Stimulated activated CD4-positive, alpha-beta T cell treated with anti-CD3 and anti-CD28 coated beads, TNF-alpha, amount 100 ng/mL, for 1 hour (primary cell): ENCODE results near the gene FAM171A1.
"Not testable (repeated sequence)": the region's sequence is repeated elsewhere in the genome, so short reads cannot be mapped to it uniquely, and the experiment has no call there.

Experiments used
- DNase-seq, 3 donors: peaks; one replicate each; pipeline ENCODE4 v3.0.0-alpha.2; 2020; ENCODE audit warnings: low read depth in 3 of 3, low spot score in 1 of 3

Gene FAM171A1

GRCh38 chr10:15345450-15345849 lies 25.6 kb downstream of the FAM171A1 start:
- DNase-seq: no peak

- DNase-seq: no peak
Observed at GRCh38 chr10:15344876-15345285, 26.2 kb downstream of the FAM171A1 start.

GRCh38 chr10:15344256-15344875 lies 26.7 kb downstream of the FAM171A1 start:
- DNase-seq: no peak

GRCh38 chr10:15342970-15343369 lies 28.1 kb downstream of the FAM171A1 start:
- DNase-seq: no peak

GRCh38 chr10:15341502-15342128 lies 29.5 kb downstream of the FAM171A1 start:
- DNase-seq: no peak

- no peak for DNase-seq
Observed at GRCh38 chr10:15339892-15340291, 31.2 kb downstream of the FAM171A1 start.

- not testable (repeated sequence) for DNase-seq
Observed at GRCh38 chr10:15337441-15337923, 33.6 kb downstream of the FAM171A1 start.

- no peak for DNase-seq
Observed at GRCh38 chr10:15336211-15336610, 34.9 kb downstream of the FAM171A1 start.

GRCh38 chr10:15335508-15335907 lies 35.6 kb downstream of the FAM171A1 start:
- no peak for DNase-seq

GRCh38 chr10:15334650-15335323 lies 36.3 kb downstream of the FAM171A1 start:
- DNase-seq: no peak

GRCh38 chr10:15333909-15334649 lies 37.0 kb downstream of the FAM171A1 start:
- DNase-seq: no peak

- DNase-seq: not testable (repeated sequence)
Observed at GRCh38 chr10:15333181-15333580, 37.9 kb downstream of the FAM171A1 start.

- DNase-seq: no peak
Observed at GRCh38 chr10:15331461-15331860, 39.6 kb downstream of the FAM171A1 start.

GRCh38 chr10:15329437-15329836 lies 41.7 kb downstream of the FAM171A1 start:
- no peak for DNase-seq

GRCh38 chr10:15325944-15326284 lies 45.2 kb downstream of the FAM171A1 start:
- DNase-seq: no peak

GRCh38 chr10:15325243-15325943 lies 45.7 kb downstream of the FAM171A1 start:
- no peak for DNase-seq

- DNase-seq: no peak
Observed at GRCh38 chr10:15324611-15325010, 46.5 kb downstream of the FAM171A1 start.

GRCh38 chr10:15324113-15324512 lies 47.0 kb downstream of the FAM171A1 start:
- DNase-seq: no peak

GRCh38 chr10:15322356-15322755 lies 48.7 kb downstream of the FAM171A1 start:
- no peak for DNase-seq

- no peak for DNase-seq
Observed at GRCh38 chr10:15321431-15322341, 49.4 kb downstream of the FAM171A1 start.
